CD4-positive, alpha-beta T cell treated with Interleukin-15 for 1 hour (primary cell): ENCODE data around the gene DDX54.
"Not testable (repeated sequence)": the region's sequence is repeated elsewhere in the genome, so short reads cannot be mapped to it uniquely, and the experiment has no call there.

Source experiments
- DNase-seq: peaks from one replicate; pipeline ENCODE4 v3.0.0-alpha.2; 2020

Gene DDX54

DNA sequence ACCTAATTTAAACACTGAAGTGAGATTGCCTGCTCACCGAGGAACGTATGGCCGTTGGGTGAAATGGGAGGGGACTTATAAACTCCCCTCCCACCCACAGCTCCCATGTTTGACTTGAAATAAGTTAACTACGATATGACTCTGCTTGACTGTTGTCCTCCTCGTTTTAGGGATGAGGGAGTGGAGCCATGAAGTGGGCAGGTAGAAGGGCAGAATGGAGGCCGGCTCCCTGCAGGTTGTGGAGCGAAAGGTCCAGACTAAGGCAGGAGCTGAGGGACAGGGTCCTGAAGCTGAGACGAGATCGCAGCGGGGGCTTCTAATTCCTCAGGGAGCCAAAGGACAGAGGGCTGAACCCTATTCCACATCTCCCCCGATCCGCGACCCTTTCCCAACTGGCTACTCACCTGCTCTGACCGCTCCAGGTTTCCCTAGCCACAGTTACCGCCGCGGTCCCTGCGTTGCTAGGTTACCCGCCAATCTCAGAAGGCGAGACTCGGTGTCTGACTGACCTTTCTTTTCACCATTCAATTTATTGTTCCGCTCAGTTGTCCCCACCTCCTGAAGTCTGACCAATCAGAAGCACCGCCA is 35.4 kb upstream of the DDX54 start:
- DNase-seq, result no peak

GRCh38 chr12:113216027-113216426 is 30.7 kb upstream of the DDX54 start:
- DNase-seq, result no peak

- peak; percentile 61 for DNase-seq
Observed at GRCh38 chr12:113214895-113215400, 29.7 kb upstream of the DDX54 start.

- DNase-seq, result no peak
Observed at GRCh38 chr12:113211160-113211559, 25.9 kb upstream of the DDX54 start.

DNA sequence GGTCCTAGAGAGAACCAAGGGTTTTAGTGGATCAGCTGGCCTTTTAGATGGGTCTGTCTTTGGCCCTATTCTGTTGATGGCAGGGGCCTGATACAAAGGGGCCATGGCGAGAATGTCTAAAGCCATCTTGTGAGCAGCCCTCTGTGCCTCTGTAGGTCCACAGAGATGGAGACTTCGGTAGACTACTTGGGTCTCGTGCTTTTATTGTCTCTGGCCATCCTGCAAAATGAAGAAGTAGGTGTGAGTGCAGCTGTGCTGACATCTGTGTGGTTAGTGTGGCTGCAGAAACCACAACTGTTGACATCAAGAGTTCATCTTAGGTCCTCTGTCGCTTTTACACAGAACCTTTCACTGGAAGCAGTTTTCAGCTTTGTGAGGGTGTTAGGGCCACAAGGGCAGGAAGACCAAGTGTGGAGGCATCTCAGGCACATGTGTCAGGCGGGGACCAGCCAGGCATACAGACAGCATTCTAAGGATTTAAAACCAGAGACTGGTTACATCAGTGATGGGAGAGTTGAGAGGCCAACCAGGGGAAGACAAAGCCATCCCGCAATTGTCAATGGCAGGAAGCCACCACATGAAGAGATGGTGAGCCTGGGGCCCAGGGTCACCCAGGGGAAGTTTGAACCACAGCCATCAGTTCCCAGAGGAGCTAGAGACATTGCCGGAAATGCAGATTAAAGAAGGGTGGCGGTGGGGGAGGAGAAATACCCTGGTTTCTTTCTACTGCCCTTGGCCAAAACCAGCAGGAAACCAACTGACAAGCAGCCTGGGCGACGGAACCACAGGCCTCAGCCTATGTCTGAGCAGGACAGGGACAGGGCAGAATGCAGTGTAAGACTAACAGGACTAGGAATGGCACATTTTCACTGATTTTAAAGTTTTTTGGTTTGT is 23.0 kb upstream of the DDX54 start:
- DNase-seq, result peak; percentile 83

GRCh38 chr12:113207613-113208040 is 22.3 kb upstream of the DDX54 start:
- no peak for DNase-seq

GRCh38 chr12:113206802-113207201 is 21.5 kb upstream of the DDX54 start:
- not testable (repeated sequence) for DNase-seq

- DNase-seq, result no peak
Observed at GRCh38 chr12:113204804-113205203, 19.5 kb upstream of the DDX54 start.

- no peak for DNase-seq
Observed at GRCh38 chr12:113203852-113204760, 18.8 kb upstream of the DDX54 start.

GRCh38 chr12:113202300-113203075 is 17.2 kb upstream of the DDX54 start:
- DNase-seq, result no peak

- DNase-seq, result no peak
Observed at GRCh38 chr12:113201187-113202177, 16.2 kb upstream of the DDX54 start.

DNA sequence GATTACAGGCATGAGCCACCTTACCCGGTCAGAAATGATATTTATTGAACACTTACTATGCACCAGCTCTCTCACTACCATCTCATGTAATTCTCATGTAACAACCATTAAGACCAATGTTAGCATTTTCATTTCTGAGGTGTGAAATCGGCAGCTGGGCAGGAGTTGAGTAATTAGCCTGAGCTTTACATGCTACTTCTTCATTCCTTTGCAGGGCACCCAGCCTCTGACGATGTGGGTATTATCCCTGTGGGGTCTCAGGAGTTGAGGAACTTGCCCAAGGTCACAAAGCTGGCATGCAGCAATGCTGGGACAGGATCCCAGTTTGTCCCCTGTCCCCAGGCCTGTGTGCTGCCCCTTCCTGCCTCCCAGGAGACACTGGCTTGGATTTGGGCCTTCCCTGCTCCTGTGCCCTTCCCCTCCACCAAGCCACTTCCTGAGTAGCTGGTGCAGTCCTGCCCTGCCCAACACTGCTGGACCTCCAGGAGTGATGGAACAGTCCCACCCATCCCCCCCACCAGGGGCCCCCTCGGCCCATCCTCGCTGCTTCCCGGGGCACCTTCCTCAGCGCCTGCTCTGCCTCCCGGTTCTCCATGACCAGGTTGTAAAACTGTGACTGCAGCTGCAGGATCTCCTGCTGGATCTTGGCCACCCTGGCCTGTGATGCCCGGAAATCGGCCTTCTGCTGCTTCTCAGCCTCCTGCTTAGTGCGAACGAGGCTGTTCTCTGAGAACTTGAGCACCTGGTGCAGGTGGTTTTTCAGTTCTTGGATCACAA is 14.9 kb upstream of the DDX54 start:
- DNase-seq, result no peak

- no peak for DNase-seq
Observed at GRCh38 chr12:113198296-113198695, 13.0 kb upstream of the DDX54 start.

DNA sequence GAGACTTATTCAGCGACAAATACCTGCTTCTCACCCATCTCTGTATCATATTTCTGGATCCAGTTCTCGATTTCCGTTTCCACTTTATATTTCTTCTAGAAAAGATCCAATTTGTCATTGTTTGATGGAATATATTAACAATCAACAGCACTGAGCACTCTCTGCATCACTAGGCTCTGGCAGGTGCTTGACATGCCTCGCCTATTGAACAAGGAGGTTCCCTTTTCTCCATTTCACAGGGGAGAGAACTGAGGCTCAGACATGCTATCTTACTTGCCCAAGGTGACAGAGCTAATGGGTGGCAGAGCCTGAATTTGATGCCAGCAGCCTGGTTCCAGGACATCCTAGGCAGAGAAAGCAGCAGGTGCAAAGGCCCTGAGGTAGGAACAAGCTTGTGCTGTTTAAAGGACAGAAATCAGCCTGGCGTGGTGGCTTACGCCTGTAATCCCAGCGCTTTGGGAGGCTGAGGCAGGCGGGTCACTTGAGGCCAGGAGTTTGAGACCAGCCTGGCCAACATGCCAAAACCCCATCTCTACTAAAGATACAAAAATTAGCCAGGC is 12.3 kb upstream of the DDX54 start:
- DNase-seq, result no peak

GRCh38 chr12:113196990-113197389 is 11.7 kb upstream of the DDX54 start:
- DNase-seq, result peak; percentile 75

GRCh38 chr12:113196582-113196981 is 11.3 kb upstream of the DDX54 start:
- DNase-seq, result no peak

DNA sequence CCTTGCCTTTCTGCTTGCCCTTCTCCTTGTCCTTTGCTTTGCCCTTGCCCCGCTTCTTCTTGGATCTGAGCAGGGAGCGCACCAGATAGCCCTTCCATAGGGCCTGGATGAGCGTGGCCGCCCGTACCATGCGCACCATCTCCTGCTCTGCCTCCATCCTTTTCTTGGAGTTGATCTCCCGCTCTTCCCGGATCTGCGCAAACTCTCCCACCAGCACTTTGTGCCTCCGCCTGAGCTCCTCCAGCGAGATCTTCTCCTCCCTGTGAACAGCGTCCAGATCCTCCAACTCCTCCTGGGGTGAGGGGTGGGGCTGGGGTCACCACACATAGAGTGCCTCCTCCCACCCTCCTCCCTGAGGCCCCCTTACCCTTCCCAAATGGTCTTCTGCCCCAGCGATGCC is 10.3 kb upstream of the DDX54 start:
- DNase-seq, result no peak

GRCh38 chr12:113194971-113195391 is 9.7 kb upstream of the DDX54 start:
- DNase-seq, result no peak

DNA sequence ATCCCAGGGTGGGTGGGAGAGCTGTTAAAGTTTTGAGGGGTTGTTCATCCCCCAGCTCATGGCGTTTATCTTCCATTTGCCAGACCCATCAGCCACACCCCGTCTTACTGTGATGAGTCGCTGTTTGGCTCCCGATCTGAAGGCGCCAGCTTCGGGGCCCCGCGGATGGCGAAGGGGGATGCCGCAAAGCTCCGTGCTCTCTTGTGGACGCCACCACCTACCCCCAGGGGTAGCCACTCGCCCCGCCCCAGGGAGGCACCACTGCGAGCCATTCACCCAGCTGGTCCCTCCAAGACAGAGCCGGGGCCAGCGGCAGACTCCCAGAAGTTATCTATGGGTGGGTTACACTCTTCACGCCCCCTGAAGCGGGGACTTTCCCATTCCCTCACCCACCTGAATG is 5.9 kb upstream of the DDX54 start:
- no peak for DNase-seq

DNA sequence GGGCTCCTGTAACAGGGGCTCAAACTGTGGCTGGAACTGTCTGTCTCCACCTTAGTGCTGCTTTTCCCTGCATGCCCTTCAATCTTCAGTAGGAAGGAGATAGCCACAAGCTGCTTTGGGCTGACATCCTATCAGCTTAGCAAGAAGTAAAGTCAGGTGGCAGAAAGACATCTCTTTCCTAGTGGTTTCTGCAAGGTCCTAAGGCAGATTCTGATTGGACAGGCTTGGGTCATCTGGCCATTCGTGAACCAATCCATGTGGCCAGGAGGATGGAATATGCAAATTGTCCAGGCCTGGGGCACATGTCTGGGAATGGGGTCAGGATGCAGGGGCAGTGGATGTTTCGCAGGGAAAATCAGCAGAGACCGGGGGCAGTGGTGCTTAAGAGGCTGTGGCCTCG is 5.5 kb upstream of the DDX54 start:
- no peak for DNase-seq
